ENCODE measurements around the gene S100A13.

DNA sequence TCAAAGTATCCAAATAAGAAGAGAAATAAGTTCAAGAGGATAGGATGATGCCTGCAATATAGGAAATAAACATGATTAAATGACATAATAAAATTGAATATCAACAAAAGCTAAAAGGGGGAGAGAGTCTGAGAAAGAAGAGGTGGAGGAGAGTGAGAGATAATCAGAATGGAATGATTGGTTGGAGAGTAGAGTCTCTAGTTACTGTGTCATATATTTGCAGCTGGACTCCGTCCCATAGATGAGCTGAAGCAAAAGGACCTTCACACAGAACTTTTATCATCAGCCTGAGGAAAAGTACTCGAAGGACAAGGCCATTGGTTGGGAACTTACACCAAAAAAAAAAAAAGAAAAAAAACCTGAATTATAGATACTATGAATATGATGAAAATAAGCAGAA lies 38.8 kb downstream of the S100A13 start:
- TF ChIP-seq, protein P1, sequence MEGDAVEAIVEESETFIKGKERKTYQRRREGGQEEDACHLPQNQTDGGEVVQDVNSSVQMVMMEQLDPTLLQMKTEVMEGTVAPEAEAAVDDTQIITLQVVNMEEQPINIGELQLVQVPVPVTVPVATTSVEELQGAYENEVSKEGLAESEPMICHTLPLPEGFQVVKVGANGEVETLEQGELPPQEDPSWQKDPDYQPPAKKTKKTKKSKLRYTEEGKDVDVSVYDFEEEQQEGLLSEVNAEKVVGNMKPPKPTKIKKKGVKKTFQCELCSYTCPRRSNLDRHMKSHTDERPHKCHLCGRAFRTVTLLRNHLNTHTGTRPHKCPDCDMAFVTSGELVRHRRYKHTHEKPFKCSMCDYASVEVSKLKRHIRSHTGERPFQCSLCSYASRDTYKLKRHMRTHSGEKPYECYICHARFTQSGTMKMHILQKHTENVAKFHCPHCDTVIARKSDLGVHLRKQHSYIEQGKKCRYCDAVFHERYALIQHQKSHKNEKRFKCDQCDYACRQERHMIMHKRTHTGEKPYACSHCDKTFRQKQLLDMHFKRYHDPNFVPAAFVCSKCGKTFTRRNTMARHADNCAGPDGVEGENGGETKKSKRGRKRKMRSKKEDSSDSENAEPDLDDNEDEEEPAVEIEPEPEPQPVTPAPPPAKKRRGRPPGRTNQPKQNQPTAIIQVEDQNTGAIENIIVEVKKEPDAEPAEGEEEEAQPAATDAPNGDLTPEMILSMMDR (IDR thresholded peaks at IDR 0.05), result no peak
- TF ChIP-seq POLR2A (IDR thresholded peaks at IDR 0.05), result no peak
